Spinal cord (tissue), 10 donors: ENCODE data around the gene MINPP1. TPM values are rescaled to one million over a fixed set of nuclear protein-coding genes. Genes with fewer than 3 reads are reported as not detected.
A peak's percentile ranks its signal among the peaks of the same experiment; 100 is the strongest.

ENCODE experiments used
- DNase-seq, 6 donors: peaks; one replicate each; pipeline versions ENCODE4 v3.0.0 to v3.0.0-alpha.2; 2013 to 2015; ENCODE audit warnings: low spot score in 6 of 6, low read depth in 4 of 6
- H3K27ac ChIP-seq: one replicate; pipeline ENCODE4 v1.5.1; 2013; ENCODE audit warnings: low read depth, low read length, control low read depth
- H3K27me3 ChIP-seq: one replicate; pipeline ENCODE4 v1.6.1; 2013; ENCODE audit warnings: low read length; ENCODE audit not compliant: control insufficient read depth, insufficient read depth
- H3K36me3 ChIP-seq: one replicate; pipeline ENCODE4 v1.6.1; 2013; ENCODE audit warnings: low read length; ENCODE audit not compliant: control insufficient read depth, insufficient read depth
- H3K4me1 ChIP-seq: one replicate; pipeline ENCODE4 v1.6.1; 2013; ENCODE audit warnings: low read length; ENCODE audit not compliant: control insufficient read depth, insufficient read depth
- H3K4me3 ChIP-seq: one replicate; pipeline ENCODE4 v1.5.1; 2013; ENCODE audit warnings: low read depth, low read length, control low read depth
- H3K9me3 ChIP-seq: one replicate; pipeline ENCODE4 v1.6.1; 2013; ENCODE audit warnings: low read length; ENCODE audit not compliant: control insufficient read depth, insufficient read depth
- WGBS: methylation state at CpG from one replicate; pipeline ENCODE4 v1.1.5; 2013; ENCODE audit warnings: missing lambda C conversion rate; ENCODE audit not compliant: insufficient coverage; 5-methylcytosine and 5-hydroxymethylcytosine counted together
- polyA plus RNA-seq, 2 donors: library from polyadenylated mRNA; unstranded; fragments of 120-200 nt; gene quantifications; one replicate each; pipeline ENCODE4 v1.2.1, GENCODE V29; 2013; ENCODE audit not compliant: insufficient read length in 2 of 2
- total RNA-seq, 2 donors: library from RNA; depleted of rRNA in 1 of 2; stranded (reverse); fragments of 120-200 nt in 1 of 2; fragments of >200 nt in 1 of 2; gene quantifications; one replicate each; pipeline versions ENCODE4 v1.2.3 to v1.2.4, GENCODE V29; 2013 to 2014
- donor health status: healthy.

MINPP1 gene
- total and polyA plus RNA-seq, 4 donors: 19.2 to 24.7 (median 23.2) TPM

- peak in 2 of 6 donors; percentile 5 to 27 for DNase-seq
- Histone ChIP-seq H3K36me3 (peaks cover 14% of the 10 kb centered on the region), H3K9me3 (no peaks in the 10 kb centered on the region), H3K27ac (no peak overlapping the region), H3K4me1 (no peaks in the 10 kb centered on the region), H3K4me3 (no peak overlapping the region), H3K27me3 (no peaks in the 10 kb centered on the region)
- WGBS: 61% methylated on average over 3 of the region's 7 CpGs
These were observed 33.7 kb downstream of the MINPP1 start for GRCh38 chr10:87538092-87539015.

DNA sequence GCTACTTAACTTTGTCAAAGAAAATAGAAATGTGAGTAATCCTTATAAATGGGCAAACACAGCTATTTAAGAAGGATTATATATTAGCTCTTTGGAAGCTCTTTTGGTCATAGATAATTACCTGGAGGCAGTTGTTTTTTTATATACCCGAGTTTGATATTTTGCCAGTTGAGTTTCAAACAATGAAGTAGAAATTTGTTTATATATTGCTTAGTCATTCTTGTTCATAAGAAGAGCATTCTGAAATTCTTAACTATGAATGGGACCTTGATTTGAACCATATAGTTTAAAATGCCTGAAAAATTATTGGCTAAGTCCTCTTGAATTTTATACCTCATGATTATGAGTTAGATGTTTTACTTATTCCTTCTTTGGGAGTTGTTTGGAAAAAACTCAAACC is 36.4 kb downstream of the MINPP1 start:
- no peaks in the 10 kb centered on the region for H3K4me1 ChIP-seq
- H3K36me3 ChIP-seq: peaks cover 11% of the 10 kb centered on the region
- DNase-seq: no peak
- WGBS: no CpG with 5 or more reads among the region's 1 CpG
- no peaks in the 10 kb centered on the region for H3K9me3 ChIP-seq
- H3K27me3 ChIP-seq: no peaks in the 10 kb centered on the region
- no peak overlapping the region for H3K4me3 ChIP-seq
- H3K27ac ChIP-seq: no peak overlapping the region

GRCh38 chr10:87544721-87545120 is 40.0 kb downstream of the MINPP1 start:
- Histone ChIP-seq H3K27me3 (no peaks in the 10 kb centered on the region), H3K4me1 (no peaks in the 10 kb centered on the region), H3K9me3 (no peaks in the 10 kb centered on the region), H3K36me3 (peaks cover 17% of the 10 kb centered on the region), H3K4me3 (no peak overlapping the region), H3K27ac (no peak overlapping the region)
- no peak for DNase-seq

DNA sequence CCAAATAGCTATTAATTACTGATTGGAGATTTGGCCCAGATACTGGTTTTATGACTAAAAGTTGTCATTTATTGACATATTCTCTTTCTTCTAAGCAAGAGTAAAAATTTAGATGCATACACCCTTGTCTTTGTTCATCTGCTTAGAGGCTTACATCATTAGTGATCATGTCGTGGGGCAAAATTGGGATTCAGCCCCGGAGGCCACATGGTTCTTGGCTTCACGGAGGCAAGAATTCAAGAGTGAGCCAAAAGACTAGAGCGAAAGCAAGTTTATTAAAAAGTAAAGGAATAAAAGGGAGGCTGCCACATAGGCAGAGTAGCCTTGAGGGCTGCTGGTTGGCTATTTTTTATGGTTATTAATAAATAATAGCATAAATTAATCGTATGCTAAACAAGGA is 41.1 kb downstream of the MINPP1 start:
- 83% methylated on average over 4 of the region's 5 CpGs for WGBS
- H3K9me3 ChIP-seq: no peaks in the 10 kb centered on the region
- no peak for DNase-seq
- no peak overlapping the region for H3K27ac ChIP-seq
- H3K4me3 ChIP-seq: no peak overlapping the region
- no peaks in the 10 kb centered on the region for H3K4me1 ChIP-seq
- no peaks in the 10 kb centered on the region for H3K27me3 ChIP-seq
- H3K36me3 ChIP-seq: peaks cover 14% of the 10 kb centered on the region

DNA sequence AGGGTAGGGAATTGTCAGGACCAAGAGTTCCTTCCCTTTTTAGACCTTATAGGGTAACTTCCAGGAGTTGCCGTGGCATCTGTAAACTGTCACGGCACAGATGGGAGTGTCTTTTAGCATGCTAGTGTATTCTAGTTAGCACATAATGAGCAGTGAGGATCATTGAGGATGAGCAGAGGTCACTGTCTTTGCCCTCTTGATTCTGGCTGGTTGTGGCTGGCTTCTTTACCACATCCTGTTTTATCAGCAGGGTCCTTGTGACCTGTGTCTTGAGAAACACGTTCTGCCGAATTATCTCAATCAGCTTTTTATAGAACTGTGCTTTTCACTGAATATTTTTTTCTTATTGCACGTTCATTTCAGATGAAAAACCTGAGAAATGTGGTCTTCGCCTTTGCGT is 41.5 kb downstream of the MINPP1 start:
- WGBS: 90% methylated on average over 4 of the region's 7 CpGs
- no peak for DNase-seq
- Histone ChIP-seq H3K4me3 (no peak overlapping the region), H3K36me3 (peaks cover 14% of the 10 kb centered on the region), H3K4me1 (no peaks in the 10 kb centered on the region), H3K27me3 (no peaks in the 10 kb centered on the region), H3K27ac (no peak overlapping the region), H3K9me3 (no peaks in the 10 kb centered on the region)

DNA sequence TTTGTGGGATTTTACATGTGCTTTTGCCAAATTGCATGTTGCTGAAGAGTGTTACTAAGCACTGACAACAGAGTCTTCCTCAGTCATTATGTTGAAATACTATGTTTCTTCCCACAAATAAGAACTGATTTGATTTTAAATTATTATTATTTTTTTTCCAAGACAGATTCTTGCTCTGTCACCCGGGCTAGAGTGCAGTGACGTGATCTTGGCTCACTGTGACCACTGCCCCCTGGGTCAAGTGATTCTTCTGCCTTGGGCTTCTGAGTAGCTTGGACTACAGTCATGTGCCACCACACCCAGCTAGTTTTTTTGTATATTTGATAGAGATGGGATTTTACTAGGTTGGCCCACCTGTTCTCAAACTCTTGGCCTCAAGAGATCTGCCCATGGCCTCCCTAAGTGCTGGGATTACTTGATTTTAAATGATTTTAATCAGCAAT is 42.3 kb downstream of the MINPP1 start:
- Histone ChIP-seq H3K27ac (no peak overlapping the region), H3K4me1 (no peaks in the 10 kb centered on the region), H3K9me3 (no peaks in the 10 kb centered on the region), H3K4me3 (no peak overlapping the region), H3K27me3 (no peaks in the 10 kb centered on the region), H3K36me3 (peaks cover 14% of the 10 kb centered on the region)
- WGBS: 100% methylated on average over 1 of the region's 2 CpGs
- DNase-seq: no peak

DNA sequence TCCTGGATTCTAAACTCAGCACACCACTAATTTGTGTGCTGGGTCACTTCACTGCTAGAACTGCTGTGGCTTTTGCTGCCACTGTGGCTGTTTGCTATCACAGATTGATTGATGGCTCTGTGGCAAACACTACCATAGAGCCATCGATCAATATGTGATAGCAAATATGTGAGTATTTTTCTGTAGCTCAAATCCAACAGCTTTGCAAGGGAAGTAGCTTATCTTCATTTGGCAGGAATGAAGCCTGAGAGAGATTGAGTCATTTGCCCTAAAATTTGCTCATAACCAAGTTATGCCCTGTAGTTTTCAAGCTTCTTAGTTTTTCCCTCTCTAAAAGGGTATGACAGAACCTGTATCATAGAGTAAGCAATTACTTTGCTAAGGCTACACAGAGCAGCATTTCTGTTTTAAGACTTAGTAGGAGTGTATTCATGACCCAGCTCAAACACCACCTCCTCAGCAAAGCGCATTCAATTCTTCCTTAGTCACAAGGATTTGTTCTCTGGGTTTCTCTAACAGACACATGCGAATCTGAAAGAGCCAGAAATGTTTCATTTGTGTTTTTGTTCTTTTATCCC is 43.1 kb downstream of the MINPP1 start:
- no CpG with 5 or more reads among the region's 3 CpGs for WGBS
- no peak overlapping the region for H3K27ac ChIP-seq
- H3K27me3 ChIP-seq: no peaks in the 10 kb centered on the region

DNA sequence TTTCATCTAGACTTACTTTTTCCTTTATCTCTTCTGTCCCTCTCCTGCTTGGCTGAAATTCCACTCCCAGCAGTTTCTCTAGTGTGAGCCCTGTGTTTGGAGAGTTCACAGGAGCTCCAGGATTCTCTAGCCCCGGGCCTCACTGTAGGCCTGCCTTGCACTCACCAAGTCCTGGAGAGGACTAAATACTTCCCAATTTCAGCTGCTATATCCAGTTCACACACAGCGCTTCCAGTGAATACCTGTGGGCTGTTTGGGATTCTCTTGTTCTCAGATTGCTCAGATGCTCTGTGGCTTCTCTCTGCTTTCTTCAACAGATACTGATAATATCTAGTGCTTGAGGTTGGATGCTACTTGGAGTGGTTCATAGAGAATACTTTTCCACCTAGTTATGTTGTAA is 46.0 kb downstream of the MINPP1 start:
- H3K27me3 ChIP-seq: no peaks in the 10 kb centered on the region
- H3K4me3 ChIP-seq: no peak overlapping the region
- H3K9me3 ChIP-seq: no peaks in the 10 kb centered on the region
- H3K36me3 ChIP-seq: peaks cover 6% of the 10 kb centered on the region
- no CpG with 5 or more reads among the region's 2 CpGs for WGBS
- DNase-seq: no peak
- no peak overlapping the region for H3K27ac ChIP-seq
- H3K4me1 ChIP-seq: no peaks in the 10 kb centered on the region

More for the DNA sequence above, 43.1 kb downstream of the MINPP1 start:
- Histone ChIP-seq H3K9me3 (no peaks in the 10 kb centered on the region), H3K36me3 (peaks cover 8% of the 10 kb centered on the region), H3K4me1 (no peaks in the 10 kb centered on the region), H3K4me3 (no peak overlapping the region)
- DNase-seq: no peak

- DNase-seq: no peak
- Histone ChIP-seq H3K4me1 (no peaks in the 10 kb centered on the region), H3K27ac (no peak overlapping the region)
These were observed 46.6 kb downstream of the MINPP1 start for GRCh38 chr10:87551326-87551725.

More at GRCh38 chr10:87551326-87551725, 46.6 kb downstream of the MINPP1 start:
- Histone ChIP-seq H3K4me3 (no peak overlapping the region), H3K36me3 (peaks cover 6% of the 10 kb centered on the region), H3K27me3 (no peaks in the 10 kb centered on the region), H3K9me3 (no peaks in the 10 kb centered on the region)
